ENCODE data around the gene ASCL4.

The ASCL4 gene

DNA sequence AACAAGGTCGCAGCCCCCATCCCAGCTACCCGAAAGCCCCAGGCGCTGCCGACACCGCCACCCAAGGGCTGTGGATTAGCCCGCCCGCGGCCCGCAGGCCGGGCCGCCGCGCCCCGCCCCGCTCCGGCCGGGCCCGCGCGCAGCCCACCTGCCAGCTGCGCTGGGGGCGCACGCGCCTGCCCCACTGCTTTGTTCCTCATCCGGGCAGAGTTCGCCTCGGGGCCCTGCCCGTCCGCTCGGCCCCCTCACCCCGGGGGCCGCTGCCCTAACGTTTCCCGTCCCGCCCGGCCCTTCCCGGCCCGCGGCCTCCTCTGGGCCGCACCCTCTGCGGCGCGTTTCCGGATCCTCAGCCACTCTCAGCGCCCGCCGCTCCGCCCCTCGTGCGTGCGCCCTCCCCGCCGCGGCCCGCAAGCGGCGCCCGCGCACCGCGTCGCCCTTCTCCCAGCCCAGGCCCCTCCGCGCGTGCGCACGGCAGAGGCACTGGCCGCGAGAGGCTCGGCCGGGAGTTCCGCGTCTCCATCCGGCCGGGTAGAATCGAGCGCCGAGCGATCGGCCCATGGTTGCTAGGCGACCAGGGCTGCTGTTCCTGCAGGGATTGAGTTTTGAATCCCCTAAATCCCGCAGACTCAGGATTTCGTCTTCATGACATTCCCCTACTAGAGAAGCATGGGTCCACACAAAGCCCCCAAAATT lies 13.5 kb upstream of the ASCL4 start, which contains the start of gene PRDM4:
Gene PRDM4, minus strand, starts transcription at position 329 of the 693 bp plus-strand sequence. CDS start 622 bp downstream, outside the sequence.
- Mint-ChIP-seq H3K27me3 (no peaks in the 10 kb centered on the region), H3K4me1 (ENCODE audit: low read depth in 2 of 2) (peaks cover 20 to 25% of the 10 kb centered on the region in 2 donors), H3K36me3 (ENCODE audit: insufficient read depth) (peaks cover 42% of the 10 kb centered on the region), H3K27ac (peak within 1 kb of the TSS; percentile 89 to 91), H3K9me3 (no peaks in the 10 kb centered on the region), H3K4me3 (peak within 1 kb of the TSS; percentile 84 to 89)
- DNase-seq: peak; percentile 86 to 90 (median 87)
- peak; percentile 93 for ATAC-seq (replicated peaks)

GRCh38 chr12:107761502-107761904 lies 13.0 kb upstream of the ASCL4 start:
- H3K27ac Mint-ChIP-seq: peak overlapping the region; percentile 89 to 91
- ATAC-seq (replicated peaks): no peak
- H3K4me1 Mint-ChIP-seq (ENCODE audit: low read depth in 2 of 2): peaks cover 20 to 25% of the 10 kb centered on the region in 2 donors
- no peak for DNase-seq
- H3K9me3 Mint-ChIP-seq: no peaks in the 10 kb centered on the region
- no peaks in the 10 kb centered on the region for H3K27me3 Mint-ChIP-seq
- H3K36me3 Mint-ChIP-seq (ENCODE audit: insufficient read depth): peaks cover 37% of the 10 kb centered on the region
- H3K4me3 Mint-ChIP-seq: peak overlapping the region; percentile 84 to 89

- no peak for DNase-seq
- no peak overlapping the region for H3K4me3 Mint-ChIP-seq
- H3K9me3 Mint-ChIP-seq: no peaks in the 10 kb centered on the region
- peaks cover 20 to 25% of the 10 kb centered on the region in 2 donors for H3K4me1 Mint-ChIP-seq (ENCODE audit: low read depth in 2 of 2)
- no peaks in the 10 kb centered on the region for H3K27me3 Mint-ChIP-seq
- no peak for ATAC-seq (replicated peaks)
- H3K36me3 Mint-ChIP-seq (ENCODE audit: insufficient read depth): peaks cover 28% of the 10 kb centered on the region
- H3K27ac Mint-ChIP-seq: peak overlapping the region in 1 of 2 donors; percentile 91
Measured at GRCh38 chr12:107762874-107763273, 11.6 kb upstream of the ASCL4 start.

DNA sequence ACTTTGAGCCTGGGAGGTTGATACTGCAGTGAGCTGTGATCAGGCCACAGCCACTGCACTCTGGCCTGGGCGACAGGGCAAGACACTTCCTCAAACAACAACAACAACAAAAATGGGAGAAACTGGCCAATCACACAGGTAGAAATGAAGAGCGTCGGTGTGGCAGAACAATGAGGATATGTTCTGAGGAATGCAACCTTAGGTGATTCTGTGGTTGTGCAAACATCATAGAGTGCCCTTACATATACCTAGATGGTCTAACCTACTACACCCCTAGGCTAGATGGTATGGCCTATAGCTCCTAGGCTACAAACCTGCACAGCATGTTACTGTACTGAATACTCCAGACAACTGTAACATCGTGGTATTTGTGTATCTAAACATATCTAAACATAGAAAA lies 9.9 kb upstream of the ASCL4 start:
- Mint-ChIP-seq H3K27me3 (no peaks in the 10 kb centered on the region), H3K9me3 (no peaks in the 10 kb centered on the region), H3K4me3 (no peak overlapping the region), H3K36me3 (ENCODE audit: insufficient read depth) (peaks cover 22% of the 10 kb centered on the region), H3K4me1 (ENCODE audit: low read depth in 2 of 2) (peaks cover 11 to 13% of the 10 kb centered on the region in 2 donors), H3K27ac (peak overlapping the region in 1 of 2 donors; percentile 14)
- no peak for DNase-seq
- no peak for ATAC-seq (replicated peaks)

DNA sequence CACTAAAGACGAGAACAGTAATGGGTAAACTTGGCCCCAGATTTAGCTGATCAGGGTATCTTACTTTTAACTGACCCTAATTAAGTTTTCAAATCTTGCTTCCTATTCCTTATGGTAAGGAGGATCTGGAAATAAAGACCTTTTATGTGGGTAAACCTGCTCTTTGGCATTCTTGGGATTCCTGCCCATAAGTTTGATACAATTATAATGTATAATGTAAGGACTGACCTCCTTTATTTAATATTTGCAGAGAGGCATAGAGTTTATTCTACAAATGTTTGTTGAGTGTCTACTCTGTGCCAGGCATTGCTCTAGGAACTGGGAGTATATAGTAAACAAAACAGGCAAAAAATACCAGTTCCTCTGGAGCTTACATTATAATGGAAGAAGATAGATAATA lies 9.2 kb upstream of the ASCL4 start:
- Mint-ChIP-seq H3K27me3 (peaks cover 5 to 6% of the 10 kb centered on the region in 2 donors), H3K27ac (no peak overlapping the region), H3K4me1 (ENCODE audit: low read depth in 2 of 2) (peaks cover 4 to 6% of the 10 kb centered on the region in 2 donors), H3K9me3 (no peaks in the 10 kb centered on the region), H3K36me3 (ENCODE audit: insufficient read depth) (peaks cover 17% of the 10 kb centered on the region), H3K4me3 (no peak overlapping the region)
- DNase-seq: no peak
- no peak for ATAC-seq (replicated peaks)

DNA sequence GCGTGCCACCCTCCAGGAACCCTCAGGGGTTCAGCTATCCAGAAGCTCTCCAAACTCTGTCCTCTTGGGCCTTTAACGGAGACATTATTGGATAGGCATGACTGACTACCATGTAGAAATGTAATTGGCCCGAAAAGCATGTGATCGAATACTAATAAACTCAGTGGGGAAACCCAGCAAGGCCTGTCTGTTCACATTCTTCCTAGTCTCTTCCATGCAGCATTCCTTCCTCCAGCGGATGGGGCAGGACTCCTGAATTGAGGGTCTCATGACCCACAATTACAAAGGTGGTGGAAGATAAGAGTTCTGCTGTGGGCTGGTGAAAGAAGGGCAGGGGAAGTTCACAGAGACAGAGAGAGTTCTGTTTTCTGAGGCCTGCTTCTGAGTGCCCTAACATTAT lies 7.0 kb upstream of the ASCL4 start:
- H3K27me3 Mint-ChIP-seq: peaks cover 18 to 25% of the 10 kb centered on the region in 2 donors
- no peak overlapping the region for H3K4me3 Mint-ChIP-seq
- no peaks in the 10 kb centered on the region for H3K9me3 Mint-ChIP-seq
- no peak overlapping the region for H3K27ac Mint-ChIP-seq
- H3K36me3 Mint-ChIP-seq (ENCODE audit: insufficient read depth): no peaks in the 10 kb centered on the region
- H3K4me1 Mint-ChIP-seq (ENCODE audit: low read depth in 2 of 2): no peaks in the 10 kb centered on the region
- no peak for ATAC-seq (replicated peaks)
- no peak for DNase-seq

GRCh38 chr12:107775093-107775721 lies 703 bp downstream of the ASCL4 start:
- Mint-ChIP-seq H3K4me1 (ENCODE audit: low read depth in 2 of 2) (peaks cover 12 to 13% of the 10 kb centered on the region in 2 donors), H3K4me3 (peak overlapping the region; percentile 59 to 68), H3K36me3 (ENCODE audit: insufficient read depth) (no peaks in the 10 kb centered on the region), H3K9me3 (no peaks in the 10 kb centered on the region), H3K27me3 (peaks cover 81 to 96% of the 10 kb centered on the region in 2 donors), H3K27ac (no peak overlapping the region)
- DNase-seq (no peak), ATAC-seq (replicated peaks) (peak; percentile 55)

DNA sequence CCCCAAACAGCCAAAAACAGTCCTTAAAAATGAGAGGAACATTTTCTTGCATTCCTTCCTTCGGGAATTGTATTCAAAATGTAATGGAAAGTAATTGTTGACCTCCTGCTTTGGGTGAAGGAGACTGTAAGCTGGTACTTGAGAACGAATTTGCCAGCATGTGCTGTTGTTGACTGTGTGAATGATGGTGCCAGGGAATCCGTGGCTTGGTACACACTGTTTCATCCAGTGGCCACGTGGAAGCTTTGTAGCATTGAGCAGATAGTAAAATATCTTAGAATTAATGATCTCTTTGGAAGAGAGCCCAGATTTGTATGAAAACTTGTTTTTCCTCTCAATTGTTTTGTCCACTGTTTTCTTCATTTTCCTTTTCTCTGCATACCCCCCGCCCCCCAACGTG lies 1.7 kb downstream of the ASCL4 start:
- no peak overlapping the region for H3K4me3 Mint-ChIP-seq
- no peak for DNase-seq

DNA sequence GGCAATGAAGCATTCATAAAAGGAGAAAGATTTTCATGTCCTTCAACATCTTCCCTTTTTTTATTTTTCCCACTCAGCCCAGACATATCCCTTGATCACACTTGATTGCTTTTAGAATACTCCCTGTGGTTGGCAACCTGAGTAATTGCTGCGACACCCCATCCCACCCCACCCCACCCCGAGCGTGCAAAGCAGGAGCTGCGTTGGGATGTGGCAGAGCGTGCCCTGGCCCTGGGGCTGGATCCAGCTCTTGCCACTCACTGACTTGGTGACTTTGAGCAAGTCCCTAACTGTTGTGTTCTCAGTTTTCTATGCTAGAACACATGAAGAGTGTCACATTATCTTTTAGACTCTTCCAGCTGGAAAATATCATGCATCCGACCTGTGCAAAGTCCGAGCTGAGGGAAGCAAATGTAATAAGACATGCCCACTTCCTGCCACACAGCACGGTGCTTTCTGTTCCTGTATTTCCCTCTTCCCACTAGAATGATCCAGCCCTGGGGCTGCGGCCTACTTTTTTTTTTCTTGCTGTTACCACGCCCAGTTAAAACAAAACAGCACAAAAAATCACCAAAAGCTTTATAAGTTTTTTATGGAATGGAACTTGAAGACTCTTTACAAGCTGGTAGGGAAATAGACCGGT lies 4.0 kb downstream of the ASCL4 start:
- H3K36me3 Mint-ChIP-seq (ENCODE audit: insufficient read depth): no peaks in the 10 kb centered on the region
- H3K9me3 Mint-ChIP-seq: no peaks in the 10 kb centered on the region
- no peak for DNase-seq
- H3K4me3 Mint-ChIP-seq: no peak overlapping the region
- H3K4me1 Mint-ChIP-seq (ENCODE audit: low read depth in 2 of 2): peaks cover 12 to 13% of the 10 kb centered on the region in 2 donors
- peaks cover 72 to 73% of the 10 kb centered on the region in 2 donors for H3K27me3 Mint-ChIP-seq
- no peak overlapping the region for H3K27ac Mint-ChIP-seq
- ATAC-seq (replicated peaks): no peak

More for the DNA sequence above, 1.7 kb downstream of the ASCL4 start:
- H3K9me3 Mint-ChIP-seq: no peaks in the 10 kb centered on the region
- ATAC-seq (replicated peaks): no peak
- H3K27me3 Mint-ChIP-seq: peaks cover 80 to 93% of the 10 kb centered on the region in 2 donors
- no peak overlapping the region for H3K27ac Mint-ChIP-seq
- peaks cover 12 to 13% of the 10 kb centered on the region in 2 donors for H3K4me1 Mint-ChIP-seq (ENCODE audit: low read depth in 2 of 2)
- H3K36me3 Mint-ChIP-seq (ENCODE audit: insufficient read depth): no peaks in the 10 kb centered on the region

- Mint-ChIP-seq H3K36me3 (ENCODE audit: insufficient read depth) (no peaks in the 10 kb centered on the region), H3K27me3 (peaks cover 72% of the 10 kb centered on the region in 2 donors), H3K4me1 (ENCODE audit: low read depth in 2 of 2) (peaks cover 8% of the 10 kb centered on the region in 2 donors), H3K27ac (no peak overlapping the region), H3K4me3 (no peak overlapping the region), H3K9me3 (no peaks in the 10 kb centered on the region)
- no peak for ATAC-seq (replicated peaks)
- DNase-seq: no peak
Measured at GRCh38 chr12:107779077-107779831, 4.8 kb downstream of the ASCL4 start.

GRCh38 chr12:107780298-107780697 lies 5.8 kb downstream of the ASCL4 start:
- DNase-seq: no peak
- no peaks in the 10 kb centered on the region for H3K36me3 Mint-ChIP-seq (ENCODE audit: insufficient read depth)
- no peak overlapping the region for H3K27ac Mint-ChIP-seq
- H3K9me3 Mint-ChIP-seq: no peaks in the 10 kb centered on the region
- H3K4me1 Mint-ChIP-seq (ENCODE audit: low read depth in 2 of 2): no peaks in the 10 kb centered on the region
- ATAC-seq (replicated peaks): no peak
- H3K4me3 Mint-ChIP-seq: no peak overlapping the region
- peaks cover 65 to 69% of the 10 kb centered on the region in 2 donors for H3K27me3 Mint-ChIP-seq

- no peak for DNase-seq
- H3K36me3 Mint-ChIP-seq (ENCODE audit: insufficient read depth): no peaks in the 10 kb centered on the region
- H3K27me3 Mint-ChIP-seq: peaks cover 50 to 60% of the 10 kb centered on the region in 2 donors
- no peak overlapping the region for H3K27ac Mint-ChIP-seq
- H3K4me1 Mint-ChIP-seq (ENCODE audit: low read depth in 2 of 2): no peaks in the 10 kb centered on the region
- ATAC-seq (replicated peaks): no peak
- H3K9me3 Mint-ChIP-seq: no peaks in the 10 kb centered on the region
- H3K4me3 Mint-ChIP-seq: no peak overlapping the region
Measured at GRCh38 chr12:107782067-107782466, 7.6 kb downstream of the ASCL4 start.
